A549 (cell line): ENCODE results near the gene ASCL5. TPM values are rescaled to one million over a fixed set of nuclear protein-coding genes. Genes with fewer than 3 reads are reported as not detected.

Source experiments
- ATAC-seq, 2 experiments: fragments of 200-7000 bp in 1 of 2; fragments of >200 bp in 1 of 2; cut with Nextera tagmentation in 1 of 2; cut with Tn5 transposase in 1 of 2; 3 replicates each; pipeline versions ENCODE4 v1.8.0 to v1.9.1; 2018 to 2020; ENCODE audit warnings: mild to moderate bottlenecking in 1 of 2, moderate library complexity in 1 of 2
- CTCF ChIA-PET: fragments of 300-600 bp; sonication (Branson Sonifier 250); formaldehyde crosslinking; extraction: SDS; loops from one replicate; lab custom pipeline; 2021; ENCODE audit warnings: antibody characterized with exemption, inconsistent platforms; lab: Yijun Ruan, JAX
- POLR2A ChIA-PET: fragments of 350-600 bp; formaldehyde crosslinking; extraction: SDS; loops from one replicate; lab custom pipeline; 2021; ENCODE audit warnings: antibody characterized with exemption, inconsistent platforms; lab: Yijun Ruan, JAX
- DNase-seq, 2 experiments: peaks; one replicate each; pipeline versions ENCODE4 v3.0.0 to v3.0.0-alpha.2; 2011 to 2016; ENCODE audit warnings: low read depth in 1 of 2, low spot score in 1 of 2
- FAIRE-seq: peaks from 2 replicates; lab custom pipeline; 2011; peaks lifted over from hg19 to GRCh38; lab: Jason Lieb, UNC
- H3K27ac ChIP-seq, 2 experiments: fragments of >200 bp; sonication (Bioruptor Twin); formaldehyde crosslinking; 3 replicates each; pipeline ENCODE4 v1.5.1; 2016 to 2017
- H3K4me1 ChIP-seq: fragments of >200 bp; sonication (Bioruptor Twin); formaldehyde crosslinking; 3 replicates; pipeline ENCODE4 v1.6.1; 2016
- H3K4me2 ChIP-seq: fragments of >200 bp; sonication (Bioruptor Twin); formaldehyde crosslinking; 3 replicates; pipeline ENCODE4 v1.6.1; 2016
- H3K4me3 ChIP-seq: fragments of >200 bp; sonication (Bioruptor Twin); formaldehyde crosslinking; 3 replicates; pipeline ENCODE4 v1.5.1; 2016
- H3K9me3 ChIP-seq: fragments of >200 bp; sonication (Bioruptor Twin); formaldehyde crosslinking; 3 replicates; pipeline ENCODE4 v1.6.1; 2016
- ATOH8 ChIP-seq: fragments of 250-450 bp; sonication (Bioruptor Pico); IDR thresholded peaks from 2 replicates; pipeline ENCODE4 v1.5.0; 2020; ENCODE audit warnings: low read depth, mild to moderate bottlenecking, moderate library complexity
- BCL3 ChIP-seq: fragments of >200 bp; sonication (Bioruptor Twin); formaldehyde crosslinking; IDR thresholded peaks from 3 replicates; pipeline ENCODE4 v1.6.1; 2016
- CBX2 ChIP-seq: fragments of 200-600 bp; sonication (generic); IDR thresholded peaks from 2 replicates; pipeline ENCODE4 v1.6.1; 2016; ENCODE audit warnings: low read depth, mild to moderate bottlenecking, borderline replicate concordance
- CBX8 ChIP-seq: fragments of 200-600 bp; sonication (generic); IDR thresholded peaks from 2 replicates; pipeline ENCODE4 v1.6.1; 2016
- CHD4 ChIP-seq: fragments of 200-600 bp; sonication (generic); IDR thresholded peaks from 2 replicates; pipeline ENCODE4 v1.6.1; 2016; ENCODE audit warnings: antibody characterized with exemption, mild to moderate bottlenecking, borderline replicate concordance
- EHMT2 ChIP-seq: fragments of 200-600 bp; sonication (generic); IDR thresholded peaks from 2 replicates; pipeline ENCODE4 v1.6.1; 2016; ENCODE audit warnings: antibody characterized with exemption, low read depth, mild to moderate bottlenecking, moderate library complexity
- ESRRA ChIP-seq: fragments of 150-350 bp; IDR thresholded peaks from 2 replicates; pipeline ENCODE4 v1.6.1; 2014; ENCODE audit warnings: mild to moderate bottlenecking, low read length, borderline replicate concordance
- GATA3 ChIP-seq: IDR thresholded peaks from 2 replicates; pipeline ENCODE4 v1.6.1; 2012; ENCODE audit warnings: borderline replicate concordance
- HDAC2 ChIP-seq: fragments of 200-600 bp; sonication (generic); IDR thresholded peaks from 2 replicates; pipeline ENCODE4 v1.6.1; 2016
- HES2 ChIP-seq: fragments of >200 bp; sonication (Bioruptor Twin); formaldehyde crosslinking; IDR thresholded peaks from 2 replicates; pipeline ENCODE4 v1.6.1; 2016
- HEYL ChIP-seq: fragments of 250-450 bp; sonication (Bioruptor Pico); IDR thresholded peaks from 2 replicates; pipeline ENCODE4 v1.8.0; 2021; ENCODE audit warnings: mild to moderate bottlenecking, moderate library complexity
- HOXB5 ChIP-seq: fragments of 250-450 bp; sonication (Bioruptor Pico); IDR thresholded peaks from 2 replicates; pipeline ENCODE4 v1.5.0; 2020; ENCODE audit warnings: mild to moderate bottlenecking, moderate library complexity
- JUN ChIP-seq, 2 experiments: fragments of >200 bp; sonication (Bioruptor Twin); formaldehyde crosslinking; IDR thresholded peaks; 2 replicates in 1 of 2; 3 replicates in 1 of 2; pipeline ENCODE4 v1.6.1; 2016 to 2017
- NFE2L2 ChIP-seq: fragments of 150-350 bp; conservative IDR thresholded peaks from 2 replicates; pipeline ENCODE4 v1.6.1; 2014; ENCODE audit warnings: low read length
- POLR2A ChIP-seq: IDR thresholded peaks from 2 replicates; pipeline ENCODE4 v1.6.1; 2012; ENCODE audit warnings: mild to moderate bottlenecking, low read length
- RAD21 ChIP-seq, 2 experiments: fragments of >200 bp in 1 of 2; sonication (Bioruptor Twin) in 1 of 2; formaldehyde crosslinking in 1 of 2; IDR thresholded peaks in 1 of 2; conservative IDR thresholded peaks in 1 of 2; 2 replicates in 1 of 2; 3 replicates in 1 of 2; pipeline ENCODE4 v1.6.1; 2012 to 2018; ENCODE audit warnings: inconsistent platforms in 1 of 2
- RCOR1 ChIP-seq: fragments of 150-350 bp; IDR thresholded peaks from 2 replicates; pipeline ENCODE4 v1.6.1; 2014; ENCODE audit warnings: antibody characterized with exemption, low read length, low read depth
- RNF2 ChIP-seq: fragments of 200-600 bp; sonication (generic); IDR thresholded peaks from 2 replicates; pipeline ENCODE4 v1.6.1; 2016; ENCODE audit warnings: low read depth, mild to moderate bottlenecking, antibody characterized with exemption, moderate library complexity, borderline replicate concordance
- SMC3 ChIP-seq: fragments of >200 bp; sonication (Bioruptor Twin); formaldehyde crosslinking; IDR thresholded peaks from 3 replicates; pipeline ENCODE4 v1.6.1; 2018; ENCODE audit warnings: inconsistent platforms
- SREBF2 ChIP-seq: fragments of 450-650 bp; IDR thresholded peaks from 2 replicates; pipeline ENCODE4 v1.6.1; 2014; ENCODE audit warnings: mild to moderate bottlenecking, moderate library complexity
- ZNF302 ChIP-seq: fragments of 250-450 bp; sonication (Bioruptor Pico); IDR thresholded peaks from 2 replicates; pipeline ENCODE4 v1.9.0; 2021; ENCODE audit warnings: inconsistent platforms, mild to moderate bottlenecking, moderate library complexity
- WGBS: methylation state at CpG from one replicate; pipeline ENCODE4 v1.1.6; 2017; ENCODE audit errors: missing lambda C conversion rate; 5-methylcytosine and 5-hydroxymethylcytosine counted together
- polyA plus RNA-seq, 4 experiments: library from polyadenylated mRNA; depleted of rRNA in 3 of 4; stranded (reverse); fragments of >200 nt; fragmentation: RNase III in 1 of 4; extraction: RNeasy Plus Mini Kit Qiagen cat#74134 plus additional on column Dnase treatment in 1 of 4; gene quantifications; 2 replicates in 3 of 4; 3 replicates in 1 of 4; pipeline ENCODE4 v1.2.3, GENCODE V29; 2011 to 2017
- TF ChIP-seq, protein P1 (sequence below): fragments of 200-600 bp; sonication (generic); IDR thresholded peaks from 2 replicates; pipeline ENCODE4 v1.6.1; 2016; ENCODE audit warnings: antibody characterized with exemption, mild to moderate bottlenecking, moderate library complexity

The ASCL5 gene
- polyA plus RNA-seq, 2 of the 4 experiments (the other 2 are of a cell fraction) = 0.09 TPM; not detected in 1

- Histone ChIP-seq H3K27ac (no peak overlapping the region), H3K4me2 (no peak overlapping the region), H3K9me3 (no peaks in the 10 kb centered on the region), H3K4me3 (no peak overlapping the region), H3K4me1 (no peaks in the 10 kb centered on the region)
- ChIA-PET CTCF (interaction anchor here (2.5 to 12.4 kb wide), 3 partner anchors 12 to 125 kb away, joined by 7 to 84 read pairs (median 45); partner anchors contain the start of gene CACNA1S), POLR2A (no interaction called here)
- 68% methylated on average over 16 of the region's 17 CpGs for WGBS
- no peak for DNase-seq
- no peak for ATAC-seq
- TF ChIP-seq SREBF2 = no peak
- TF ChIP-seq CBX8 = no peak
- no peak for TF ChIP-seq RNF2
- TF ChIP-seq RCOR1 = no peak
- TF ChIP-seq, protein P1, sequence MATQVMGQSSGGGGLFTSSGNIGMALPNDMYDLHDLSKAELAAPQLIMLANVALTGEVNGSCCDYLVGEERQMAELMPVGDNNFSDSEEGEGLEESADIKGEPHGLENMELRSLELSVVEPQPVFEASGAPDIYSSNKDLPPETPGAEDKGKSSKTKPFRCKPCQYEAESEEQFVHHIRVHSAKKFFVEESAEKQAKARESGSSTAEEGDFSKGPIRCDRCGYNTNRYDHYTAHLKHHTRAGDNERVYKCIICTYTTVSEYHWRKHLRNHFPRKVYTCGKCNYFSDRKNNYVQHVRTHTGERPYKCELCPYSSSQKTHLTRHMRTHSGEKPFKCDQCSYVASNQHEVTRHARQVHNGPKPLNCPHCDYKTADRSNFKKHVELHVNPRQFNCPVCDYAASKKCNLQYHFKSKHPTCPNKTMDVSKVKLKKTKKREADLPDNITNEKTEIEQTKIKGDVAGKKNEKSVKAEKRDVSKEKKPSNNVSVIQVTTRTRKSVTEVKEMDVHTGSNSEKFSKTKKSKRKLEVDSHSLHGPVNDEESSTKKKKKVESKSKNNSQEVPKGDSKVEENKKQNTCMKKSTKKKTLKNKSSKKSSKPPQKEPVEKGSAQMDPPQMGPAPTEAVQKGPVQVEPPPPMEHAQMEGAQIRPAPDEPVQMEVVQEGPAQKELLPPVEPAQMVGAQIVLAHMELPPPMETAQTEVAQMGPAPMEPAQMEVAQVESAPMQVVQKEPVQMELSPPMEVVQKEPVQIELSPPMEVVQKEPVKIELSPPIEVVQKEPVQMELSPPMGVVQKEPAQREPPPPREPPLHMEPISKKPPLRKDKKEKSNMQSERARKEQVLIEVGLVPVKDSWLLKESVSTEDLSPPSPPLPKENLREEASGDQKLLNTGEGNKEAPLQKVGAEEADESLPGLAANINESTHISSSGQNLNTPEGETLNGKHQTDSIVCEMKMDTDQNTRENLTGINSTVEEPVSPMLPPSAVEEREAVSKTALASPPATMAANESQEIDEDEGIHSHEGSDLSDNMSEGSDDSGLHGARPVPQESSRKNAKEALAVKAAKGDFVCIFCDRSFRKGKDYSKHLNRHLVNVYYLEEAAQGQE = no peak
- TF ChIP-seq BCL3 = no peak
- TF ChIP-seq SMC3 = no peak
- no peak for TF ChIP-seq NFE2L2
- TF ChIP-seq ATOH8 (CRISPR knock-in tag) = no peak
- TF ChIP-seq HDAC2 = no peak
- TF ChIP-seq JUN (IDR thresholded peaks at IDR 0.05) = no peak
- no peak for TF ChIP-seq HEYL (CRISPR knock-in tag)
- no peak for TF ChIP-seq EHMT2
- no peak for TF ChIP-seq ZNF302 (CRISPR knock-in tag)
- no peak for TF ChIP-seq HES2
- TF ChIP-seq POLR2A = no peak
- no peak for TF ChIP-seq CBX2
- TF ChIP-seq ESRRA = no peak
- TF ChIP-seq GATA3 = no peak
- no peak for TF ChIP-seq RAD21 (conservative IDR thresholded peaks at IDR 0.05 in 1 of 2, IDR thresholded peaks at IDR 0.05 in 1 of 2)
- FAIRE-seq = no peak
These were observed 29.8 kb downstream of the ASCL5 start for GRCh38 chr1:201096977-201097856.

DNA sequence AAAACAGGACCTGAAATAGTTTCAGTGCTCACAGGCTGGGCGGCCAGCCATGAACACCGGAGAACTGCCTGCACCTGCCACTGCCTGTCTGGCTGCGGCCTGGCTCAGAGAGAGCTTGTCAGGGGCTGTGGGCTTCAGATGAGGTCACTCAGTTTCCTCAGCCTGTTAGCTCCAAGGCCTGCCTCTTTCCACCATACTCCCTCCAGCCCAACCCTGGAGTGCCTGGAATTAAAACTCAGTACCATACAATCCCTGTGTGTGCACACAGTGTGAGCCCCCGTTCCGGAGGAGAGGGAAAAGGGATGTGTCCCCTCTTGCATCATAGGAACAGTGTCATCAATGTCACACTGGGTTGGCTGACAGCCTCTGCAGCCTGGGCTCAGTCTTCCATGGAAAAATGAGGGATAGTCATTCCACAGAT, 30.9 kb downstream of the ASCL5 start:
- CTCF ChIA-PET = interaction anchor here (0.7 to 12.4 kb wide), 5 partner anchors 11 to 205 kb away, joined by 3 to 84 read pairs (median 3); partner anchors contain the start of gene CACNA1S

More for the DNA sequence above, 30.9 kb downstream of the ASCL5 start:
- no peaks in the 10 kb centered on the region for H3K4me1 ChIP-seq
- DNase-seq = no peak
- 63% methylated on average over 5 of the region's 5 CpGs for WGBS
- TF ChIP-seq ATOH8 (CRISPR knock-in tag) = no peak
- TF ChIP-seq HOXB5 (CRISPR knock-in tag) = no peak
- TF ChIP-seq CHD4 = no peak
- TF ChIP-seq, all 56 proteins: peak for 0
- no peak overlapping the region for H3K4me3 ChIP-seq
- ATAC-seq = no peak
- FAIRE-seq = no peak
- H3K4me2 ChIP-seq = no peak overlapping the region
- POLR2A ChIA-PET = no interaction called here
- no peak overlapping the region for H3K27ac ChIP-seq
- H3K9me3 ChIP-seq = no peaks in the 10 kb centered on the region
